ENCODE measurements around the gene CD1E. TPM values are rescaled to one million over a fixed set of nuclear protein-coding genes. Genes with fewer than 3 reads are reported as not detected.

Gene CD1E
- total and polyA plus RNA-seq, 10 of the 15 experiments (the other 5 are each of a cell fraction or from before 2014, with no cell fraction given): 0.05 to 0.07 (median 0.05) TPM; not detected in 7

DNA sequence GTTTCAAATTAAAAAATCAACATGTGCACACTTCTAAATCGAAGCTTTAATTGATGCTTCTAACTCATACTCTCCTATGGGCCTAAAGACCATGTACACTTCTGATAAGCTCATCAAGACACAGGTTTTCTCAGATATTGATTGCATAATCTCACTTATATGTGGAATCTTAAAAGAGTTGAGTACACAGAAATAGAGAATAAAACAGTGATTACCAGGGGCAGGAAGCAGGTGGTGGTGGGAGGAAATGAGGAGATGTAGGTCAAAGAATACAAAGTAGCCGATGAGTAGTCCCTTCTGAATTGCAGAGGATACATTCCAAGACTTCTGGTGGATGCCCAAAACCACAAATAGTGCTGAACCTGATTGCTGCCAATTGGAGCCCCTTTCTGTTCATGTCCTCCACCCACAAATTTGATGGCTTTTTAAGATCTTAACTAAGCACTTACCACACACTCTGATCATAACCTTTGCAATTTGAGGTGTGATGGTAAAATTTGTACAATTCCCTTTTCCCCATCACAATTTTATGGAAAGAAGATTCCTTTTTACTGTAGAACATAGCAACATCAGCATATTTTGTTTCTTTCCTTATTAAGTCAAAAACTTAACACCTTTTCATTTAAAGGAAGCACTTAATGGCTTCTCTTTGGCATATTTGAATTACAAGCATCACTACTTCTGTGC, 19.0 kb upstream of the CD1E start (continued):
- no peak for TF ChIP-seq MYC (IDR thresholded peaks at IDR 0.05; ENCODE audit: insufficient read depth, insufficient read length, insufficient replicate concordance, low read length, severe bottlenecking)
- no peak for TF ChIP-seq SMAD5 (IDR thresholded peaks at IDR 0.05; ENCODE audit: low read depth)
- TF ChIP-seq, protein P1, sequence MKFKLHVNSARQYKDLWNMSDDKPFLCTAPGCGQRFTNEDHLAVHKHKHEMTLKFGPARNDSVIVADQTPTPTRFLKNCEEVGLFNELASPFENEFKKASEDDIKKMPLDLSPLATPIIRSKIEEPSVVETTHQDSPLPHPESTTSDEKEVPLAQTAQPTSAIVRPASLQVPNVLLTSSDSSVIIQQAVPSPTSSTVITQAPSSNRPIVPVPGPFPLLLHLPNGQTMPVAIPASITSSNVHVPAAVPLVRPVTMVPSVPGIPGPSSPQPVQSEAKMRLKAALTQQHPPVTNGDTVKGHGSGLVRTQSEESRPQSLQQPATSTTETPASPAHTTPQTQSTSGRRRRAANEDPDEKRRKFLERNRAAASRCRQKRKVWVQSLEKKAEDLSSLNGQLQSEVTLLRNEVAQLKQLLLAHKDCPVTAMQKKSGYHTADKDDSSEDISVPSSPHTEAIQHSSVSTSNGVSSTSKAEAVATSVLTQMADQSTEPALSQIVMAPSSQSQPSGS (IDR thresholded peaks at IDR 0.05; ENCODE audit: low read length): no peak

DNA sequence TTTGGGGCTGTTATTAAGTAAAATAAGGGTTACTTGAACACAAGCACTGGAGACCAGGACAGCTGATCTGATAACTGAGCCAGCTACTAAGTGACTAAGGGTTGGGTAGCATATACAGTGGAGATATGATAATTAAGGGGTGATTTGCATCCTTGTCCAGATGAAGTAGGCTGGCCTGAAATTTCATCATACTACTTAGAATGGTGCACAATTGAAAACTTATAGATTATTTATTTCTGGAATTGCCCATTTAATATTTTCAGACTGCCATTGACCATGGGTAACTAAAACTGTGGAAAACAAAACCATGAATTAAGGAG, 18.5 kb upstream of the CD1E start:
- Histone ChIP-seq H3K4me3 (no peak overlapping the region), H3K9ac (ENCODE audit: control insufficient read depth, insufficient read depth, low read length) (no peak overlapping the region), H3K4me1 (ENCODE audit: control insufficient read depth, insufficient read depth, low read length) (peaks cover 4% of the 10 kb centered on the region), H3K36me3 (ENCODE audit: control insufficient read depth in 2 of 2, insufficient read depth in 2 of 2, low read length in 1 of 2) (no peaks in the 10 kb centered on the region), H2AFZ (ENCODE audit: control insufficient read depth, low read depth, low read length) (no peak overlapping the region), H3K4me2 (ENCODE audit: control insufficient read depth, insufficient read depth) (no peak overlapping the region), H3K79me2 (ENCODE audit: control insufficient read depth, insufficient read depth, low read length) (no peaks in the 10 kb centered on the region), H4K20me1 (ENCODE audit: control insufficient read depth, insufficient read depth) (no peaks in the 10 kb centered on the region), H3K27me3 (replicated peaks in 1 of 2; ENCODE audit: control insufficient read depth in 2 of 2, insufficient read depth in 2 of 2, low read length in 1 of 2) (no peaks in the 10 kb centered on the region), H3K9me3 (replicated peaks; ENCODE audit: control insufficient read depth, insufficient read depth, low read length) (no peaks in the 10 kb centered on the region), H3K27ac (ENCODE audit: control insufficient read depth, insufficient read depth) (no peak overlapping the region)
- POLR2A ChIA-PET: no interaction called here
- BruUV-seq (replicated peaks): no TSS peak
- SMC1A ChIA-PET (ENCODE audit: uncharacterized antibody, unreplicated experiment): interaction anchor here (1.2 kb wide), 1 partner anchor 129 kb away, joined by 3 read pairs; no protein-coding TSS in a partner anchor
- ATAC-seq (no peak), DNase-seq (ENCODE audit: low read depth, low spot score) (no peak), FAIRE-seq (no peak)
- RAD21 ChIA-PET (ENCODE audit: unreplicated experiment): no interaction called here
- intact Hi-C loops (cut with micrococcal nuclease; ENCODE audit: unreplicated experiment): no loop called here
- CTCF ChIA-PET: interaction anchor here (1.0 to 1.7 kb wide), 2 partner anchors 13 to 131 kb away, joined by 3 to 8 read pairs; no protein-coding TSS in a partner anchor
- in situ Hi-C loops (cut with MboI): loop anchor here (10.0 kb wide), 1 partner anchor 130 kb away; no protein-coding TSS in a partner anchor
- TF ChIP-seq BACH1 (IDR thresholded peaks at IDR 0.05; ENCODE audit: borderline replicate concordance) (no peak), SIX5 (IDR thresholded peaks at IDR 0.05; ENCODE audit: low read depth, low read length, severe bottlenecking) (no peak), BMI1 (IDR thresholded peaks at IDR 0.05; ENCODE audit: borderline replicate concordance) (no peak), POU2F2 (IDR thresholded peaks at IDR 0.05; ENCODE audit: borderline replicate concordance, low read depth, low read length) (no peak), PAX5 (IDR thresholded peaks at IDR 0.05; ENCODE audit: borderline replicate concordance, low read depth, low read length) (no peak), PML (IDR thresholded peaks at IDR 0.05; ENCODE audit: low read length) (no peak), TCF3 (IDR thresholded peaks at IDR 0.05; ENCODE audit: borderline replicate concordance, insufficient read depth, low read depth, low read length) (no peak), EED (IDR thresholded peaks at IDR 0.05; ENCODE audit: low read depth) (no peak), IKZF1 (conservative IDR thresholded peaks at IDR 0.05) (no peak), YBX1 (IDR thresholded peaks at IDR 0.05) (no peak), MYB (IDR thresholded peaks at IDR 0.05; ENCODE audit: borderline replicate concordance, low read depth, low read length) (no peak), ZSCAN29 (IDR thresholded peaks at IDR 0.05) (no peak), NR2C2 (IDR thresholded peaks at IDR 0.05; ENCODE audit: borderline replicate concordance, control insufficient read depth, insufficient read length, low read depth) (no peak), SMAD5 (IDR thresholded peaks at IDR 0.05; ENCODE audit: low read depth) (no peak)
- TF ChIP-seq, protein P2, sequence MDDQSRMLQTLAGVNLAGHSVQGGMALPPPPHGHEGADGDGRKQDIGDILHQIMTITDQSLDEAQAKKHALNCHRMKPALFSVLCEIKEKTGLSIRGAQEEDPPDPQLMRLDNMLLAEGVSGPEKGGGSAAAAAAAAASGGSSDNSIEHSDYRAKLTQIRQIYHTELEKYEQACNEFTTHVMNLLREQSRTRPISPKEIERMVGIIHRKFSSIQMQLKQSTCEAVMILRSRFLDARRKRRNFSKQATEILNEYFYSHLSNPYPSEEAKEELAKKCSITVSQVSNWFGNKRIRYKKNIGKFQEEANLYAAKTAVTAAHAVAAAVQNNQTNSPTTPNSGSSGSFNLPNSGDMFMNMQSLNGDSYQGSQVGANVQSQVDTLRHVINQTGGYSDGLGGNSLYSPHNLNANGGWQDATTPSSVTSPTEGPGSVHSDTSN (IDR thresholded peaks at IDR 0.05; ENCODE audit: insufficient replicate concordance, low read depth, low read length): no peak
- TF ChIP-seq, protein P3, sequence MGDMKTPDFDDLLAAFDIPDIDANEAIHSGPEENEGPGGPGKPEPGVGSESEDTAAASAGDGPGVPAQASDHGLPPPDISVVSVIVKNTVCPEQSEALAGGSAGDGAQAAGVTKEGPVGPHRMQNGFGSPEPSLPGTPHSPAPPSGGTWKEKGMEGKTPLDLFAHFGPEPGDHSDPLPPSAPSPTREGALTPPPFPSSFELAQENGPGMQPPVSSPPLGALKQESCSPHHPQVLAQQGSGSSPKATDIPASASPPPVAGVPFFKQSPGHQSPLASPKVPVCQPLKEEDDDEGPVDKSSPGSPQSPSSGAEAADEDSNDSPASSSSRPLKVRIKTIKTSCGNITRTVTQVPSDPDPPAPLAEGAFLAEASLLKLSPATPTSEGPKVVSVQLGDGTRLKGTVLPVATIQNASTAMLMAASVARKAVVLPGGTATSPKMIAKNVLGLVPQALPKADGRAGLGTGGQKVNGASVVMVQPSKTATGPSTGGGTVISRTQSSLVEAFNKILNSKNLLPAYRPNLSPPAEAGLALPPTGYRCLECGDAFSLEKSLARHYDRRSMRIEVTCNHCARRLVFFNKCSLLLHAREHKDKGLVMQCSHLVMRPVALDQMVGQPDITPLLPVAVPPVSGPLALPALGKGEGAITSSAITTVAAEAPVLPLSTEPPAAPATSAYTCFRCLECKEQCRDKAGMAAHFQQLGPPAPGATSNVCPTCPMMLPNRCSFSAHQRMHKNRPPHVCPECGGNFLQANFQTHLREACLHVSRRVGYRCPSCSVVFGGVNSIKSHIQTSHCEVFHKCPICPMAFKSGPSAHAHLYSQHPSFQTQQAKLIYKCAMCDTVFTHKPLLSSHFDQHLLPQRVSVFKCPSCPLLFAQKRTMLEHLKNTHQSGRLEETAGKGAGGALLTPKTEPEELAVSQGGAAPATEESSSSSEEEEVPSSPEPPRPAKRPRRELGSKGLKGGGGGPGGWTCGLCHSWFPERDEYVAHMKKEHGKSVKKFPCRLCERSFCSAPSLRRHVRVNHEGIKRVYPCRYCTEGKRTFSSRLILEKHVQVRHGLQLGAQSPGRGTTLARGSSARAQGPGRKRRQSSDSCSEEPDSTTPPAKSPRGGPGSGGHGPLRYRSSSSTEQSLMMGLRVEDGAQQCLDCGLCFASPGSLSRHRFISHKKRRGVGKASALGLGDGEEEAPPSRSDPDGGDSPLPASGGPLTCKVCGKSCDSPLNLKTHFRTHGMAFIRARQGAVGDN (IDR thresholded peaks at IDR 0.05): no peak
